ENCODE results near the gene CCDC152. TPM values are rescaled to one million over a fixed set of nuclear protein-coding genes. Genes with fewer than 3 reads are reported as not detected.
"Not testable (repeated sequence)": the region's sequence is repeated elsewhere in the genome, so short reads cannot be mapped to it uniquely, and the experiment has no call there.

The CCDC152 gene
- total RNA-seq, 4 donors from 2014 or later: 0.36 to 1.7 (median 1.1) TPM; not detected in 1

- Histone ChIP-seq H3K4me1 (peaks cover 30% of the 10 kb centered on the region), H3K4me3 (no peak overlapping the region), H3K27me3 (no peaks in the 10 kb centered on the region), H3K9me3 (no peaks in the 10 kb centered on the region), H3K27ac (peak overlapping the region; percentile 77), H3K36me3 (no peaks in the 10 kb centered on the region)
- no peak for TF ChIP-seq EP300 (IDR thresholded peaks at IDR 0.05)
- no peak for TF ChIP-seq CTCF (IDR thresholded peaks at IDR 0.05)
- TF ChIP-seq POLR2AphosphoS5 (IDR thresholded peaks at IDR 0.05): no peak
- TF ChIP-seq POLR2A (IDR thresholded peaks at IDR 0.05): no peak
- DNase-seq (ENCODE audit: low spot score in 2 of 2): no peak
- 50% methylated on average over 5 of the region's 5 CpGs for WGBS
These were observed 84.4 kb downstream of the CCDC152 start for GRCh38 chr5:42840842-42841567.

GRCh38 chr5:42842921-42843641, 86.5 kb downstream of the CCDC152 start:
- H3K4me1 ChIP-seq: peaks cover 30% of the 10 kb centered on the region
- no peaks in the 10 kb centered on the region for H3K36me3 ChIP-seq
- H3K9me3 ChIP-seq: no peaks in the 10 kb centered on the region
- DNase-seq (ENCODE audit: low spot score in 2 of 2): no peak
- WGBS: 39% methylated on average over 4 of the region's 4 CpGs
- H3K4me3 ChIP-seq: no peak overlapping the region
- TF ChIP-seq POLR2AphosphoS5 (IDR thresholded peaks at IDR 0.05) (no peak), POLR2A (IDR thresholded peaks at IDR 0.05) (no peak), CTCF (IDR thresholded peaks at IDR 0.05) (no peak), EP300 (IDR thresholded peaks at IDR 0.05) (no peak)
- no peaks in the 10 kb centered on the region for H3K27me3 ChIP-seq
- no peak overlapping the region for H3K27ac ChIP-seq

- Histone ChIP-seq H3K27ac (no peak overlapping the region), H3K9me3 (no peaks in the 10 kb centered on the region), H3K36me3 (no peaks in the 10 kb centered on the region), H3K4me1 (peaks cover 30% of the 10 kb centered on the region), H3K27me3 (no peaks in the 10 kb centered on the region), H3K4me3 (no peak overlapping the region)
- TF ChIP-seq CTCF (IDR thresholded peaks at IDR 0.05) (no peak), POLR2A (IDR thresholded peaks at IDR 0.05) (no peak), POLR2AphosphoS5 (IDR thresholded peaks at IDR 0.05) (no peak), EP300 (IDR thresholded peaks at IDR 0.05) (no peak)
- DNase-seq (ENCODE audit: low spot score in 2 of 2): no peak
- WGBS: 89% methylated on average over 3 of the region's 3 CpGs
These were observed 87.2 kb downstream of the CCDC152 start for GRCh38 chr5:42843675-42844292.

GRCh38 chr5:42844408-42844807, 87.8 kb downstream of the CCDC152 start:
- DNase-seq (ENCODE audit: low spot score in 2 of 2); H3K27me3 ChIP-seq; H3K27ac ChIP-seq; H3K4me3 ChIP-seq; H3K36me3 ChIP-seq; H3K9me3 ChIP-seq: not testable (repeated sequence)
- peaks cover 30% of the 10 kb centered on the region for H3K4me1 ChIP-seq
- 94% methylated on average over 4 of the region's 4 CpGs for WGBS

GRCh38 chr5:42848545-42848944, 91.9 kb downstream of the CCDC152 start:
- Histone ChIP-seq H3K4me1 (no peaks in the 10 kb centered on the region), H3K27ac (no peak overlapping the region), H3K9me3 (no peaks in the 10 kb centered on the region), H3K36me3 (no peaks in the 10 kb centered on the region), H3K4me3 (no peak overlapping the region), H3K27me3 (no peaks in the 10 kb centered on the region)
- DNase-seq (ENCODE audit: low spot score in 2 of 2): no peak
- WGBS: 96% methylated on average over 2 of the region's 2 CpGs
- no peak for TF ChIP-seq POLR2AphosphoS5 (IDR thresholded peaks at IDR 0.05)

- H3K9me3 ChIP-seq: no peaks in the 10 kb centered on the region
- no peak for TF ChIP-seq POLR2A (IDR thresholded peaks at IDR 0.05)
- TF ChIP-seq CTCF (IDR thresholded peaks at IDR 0.05): no peak
- TF ChIP-seq POLR2AphosphoS5 (IDR thresholded peaks at IDR 0.05): no peak
- TF ChIP-seq EP300 (IDR thresholded peaks at IDR 0.05): no peak
- no peak for DNase-seq (ENCODE audit: low spot score in 2 of 2)
- no peak overlapping the region for H3K4me3 ChIP-seq
- no peaks in the 10 kb centered on the region for H3K36me3 ChIP-seq
- H3K27ac ChIP-seq: no peak overlapping the region
- H3K27me3 ChIP-seq: no peaks in the 10 kb centered on the region
- peaks cover 9% of the 10 kb centered on the region for H3K4me1 ChIP-seq
- WGBS: 84% methylated on average over 6 of the region's 6 CpGs
These were observed 94.9 kb downstream of the CCDC152 start for GRCh38 chr5:42851481-42851880.

Data from suprapubic skin (tissue), 4 donors.